Measurements from ENCODE around the gene ZFYVE27.

ZFYVE27 gene

DNA sequence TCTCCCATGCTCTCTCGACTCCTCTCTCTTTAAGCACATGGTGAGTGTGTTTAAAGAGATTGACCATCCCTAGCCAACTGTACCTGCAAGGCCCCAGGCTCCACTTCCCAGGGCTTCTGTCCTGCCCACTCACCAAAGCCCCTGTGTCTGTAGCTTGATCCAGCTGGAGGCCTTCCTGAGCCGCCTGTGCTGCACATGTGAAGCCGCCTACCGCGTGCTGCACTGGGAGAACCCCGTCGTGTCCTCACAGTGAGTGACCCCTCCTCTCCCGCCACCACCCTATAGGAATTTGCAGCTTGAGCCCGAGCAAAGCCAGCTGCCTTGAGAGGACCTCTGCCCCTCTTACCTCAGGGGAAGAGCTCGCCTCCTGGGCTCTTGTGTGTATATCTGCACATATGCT lies 11.2 kb downstream of the ZFYVE27 start:
- DNase-seq: no peak

DNA sequence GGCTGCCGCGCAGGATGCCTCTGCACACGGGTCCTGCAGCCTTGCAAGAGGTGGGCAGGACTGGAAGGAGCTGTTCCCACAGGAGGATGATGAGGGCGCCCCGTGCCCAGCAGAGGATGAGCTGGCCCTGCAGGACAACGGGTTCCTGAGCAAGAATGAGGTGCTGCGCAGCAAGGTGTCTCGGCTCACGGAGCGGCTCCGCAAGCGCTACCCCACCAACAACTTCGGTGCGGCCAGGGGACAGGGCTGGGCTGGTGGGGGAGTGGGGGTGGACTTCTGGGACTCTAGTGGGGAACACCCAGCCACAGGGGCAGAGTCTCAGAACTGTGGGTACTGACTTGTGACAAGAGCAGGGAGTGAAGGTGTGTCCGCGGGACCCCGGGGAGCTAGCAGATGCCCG lies 16.0 kb downstream of the ZFYVE27 start:
- no peak for DNase-seq

DNA sequence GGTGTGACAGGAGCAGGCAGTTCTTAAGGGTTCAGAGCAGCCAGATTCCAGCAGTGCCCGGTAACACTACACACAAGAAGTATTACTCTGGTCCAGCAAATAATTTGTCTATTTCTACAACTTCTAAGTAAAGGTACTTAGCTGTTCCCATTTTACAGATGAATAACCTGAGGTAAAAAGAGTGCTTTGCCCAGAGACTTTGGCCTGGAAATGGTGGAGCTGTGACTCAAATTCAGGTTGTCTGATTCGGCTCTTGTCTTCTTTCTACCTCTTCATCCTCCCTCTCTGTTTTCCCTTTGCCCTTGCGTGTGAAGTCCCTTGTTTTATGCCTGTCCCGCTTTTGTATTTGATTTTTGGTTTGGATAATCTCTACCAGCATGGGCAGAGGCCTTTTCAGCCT lies 17.8 kb downstream of the ZFYVE27 start:
- DNase-seq: no peak

DNA sequence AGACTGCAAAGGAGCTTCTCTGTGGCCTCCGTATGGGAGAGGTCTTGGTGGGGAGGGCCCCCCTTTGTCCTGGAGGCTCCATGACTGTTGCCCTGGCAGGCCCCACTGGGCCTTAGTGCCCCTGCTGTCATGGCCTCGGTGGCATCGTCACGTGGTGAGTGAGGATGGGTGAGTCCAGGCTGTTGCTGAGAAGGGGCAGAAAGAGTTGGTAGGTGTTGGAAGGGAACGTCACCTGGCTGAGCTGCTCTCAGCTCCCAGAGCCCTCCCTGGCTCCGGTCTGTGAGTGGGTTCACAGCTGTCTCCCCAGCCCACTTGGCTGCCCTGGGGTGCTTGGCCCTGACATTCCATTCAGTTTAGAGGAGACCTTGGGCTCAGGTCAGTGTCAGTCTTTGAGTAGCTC lies 18.8 kb downstream of the ZFYVE27 start:
- no peak for DNase-seq

GRCh38 chr10:97757471-97757870 lies 20.5 kb downstream of the ZFYVE27 start:
- no peak for DNase-seq

- peak; percentile 37 to 39 for DNase-seq
Observed at GRCh38 chr10:97759158-97759887, 22.4 kb downstream of the ZFYVE27 start.

DNA sequence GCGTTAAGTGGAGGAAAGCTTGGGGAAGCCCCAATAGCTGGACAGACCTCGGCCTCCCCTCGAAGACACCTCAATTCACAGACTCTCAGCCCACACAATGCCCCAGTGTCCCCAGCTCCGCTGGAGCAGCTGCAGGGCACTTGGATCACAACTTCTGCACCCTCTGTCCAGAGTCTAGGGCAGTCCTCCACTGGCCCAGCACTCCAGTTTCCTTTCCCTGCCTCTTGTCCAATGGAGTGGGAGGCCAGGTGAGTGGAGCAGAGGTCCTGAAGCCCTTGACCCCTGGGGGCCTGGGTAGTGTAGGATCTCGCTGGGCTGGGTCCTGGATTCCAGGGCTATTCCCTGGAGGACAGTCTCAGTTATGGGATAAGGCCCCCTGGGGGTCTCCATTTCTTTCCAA lies 23.0 kb downstream of the ZFYVE27 start:
- DNase-seq: no peak

- no peak for DNase-seq
Observed at GRCh38 chr10:97760461-97761257, 23.7 kb downstream of the ZFYVE27 start.

GRCh38 chr10:97761331-97761865 lies 24.5 kb downstream of the ZFYVE27 start:
- DNase-seq: no peak

DNA sequence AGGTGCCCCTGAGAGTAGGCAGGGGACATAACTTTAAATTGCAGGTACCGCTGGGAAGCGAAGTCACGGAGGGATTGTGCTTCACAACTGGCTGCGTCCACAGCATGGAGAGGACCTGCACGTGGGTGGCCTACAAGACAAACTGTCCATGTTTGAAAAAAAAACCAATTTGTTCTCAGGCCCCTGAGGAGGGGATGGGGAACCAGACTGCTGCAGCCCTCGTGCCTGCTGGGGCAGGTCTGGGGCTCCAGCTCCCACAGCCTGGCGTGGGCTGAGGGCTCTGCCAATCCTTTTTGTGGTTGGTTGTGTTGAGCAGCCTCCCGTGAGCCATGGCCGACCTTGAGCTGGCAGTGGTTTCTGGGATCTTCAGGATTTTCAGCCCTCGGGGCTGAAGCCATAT lies 25.1 kb downstream of the ZFYVE27 start:
- no peak for DNase-seq

GRCh38 chr10:97762816-97763215 lies 25.9 kb downstream of the ZFYVE27 start:
- DNase-seq: no peak

DNA sequence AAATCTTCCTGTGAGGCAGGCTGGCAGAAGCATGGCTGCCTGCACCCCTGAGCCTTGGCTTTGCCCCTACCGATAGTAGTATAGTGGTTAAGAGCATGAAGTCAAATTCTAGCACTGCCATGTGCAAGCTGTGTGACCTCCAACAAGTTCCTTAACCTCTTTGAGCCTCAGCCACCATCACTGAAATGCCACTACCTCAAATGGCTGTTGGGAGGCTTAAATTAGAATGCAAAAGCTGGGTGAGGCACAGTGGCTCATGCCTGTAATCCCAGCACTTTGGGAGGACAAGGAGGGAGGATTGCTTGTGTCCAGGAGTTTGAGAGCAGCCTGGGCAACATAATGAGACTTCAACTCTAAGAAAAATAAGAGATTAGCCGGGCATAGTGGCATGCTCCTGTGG lies 26.5 kb downstream of the ZFYVE27 start:
- no peak for DNase-seq

- no peak for DNase-seq
Observed at GRCh38 chr10:97763947-97764346, 27.0 kb downstream of the ZFYVE27 start.

DNA sequence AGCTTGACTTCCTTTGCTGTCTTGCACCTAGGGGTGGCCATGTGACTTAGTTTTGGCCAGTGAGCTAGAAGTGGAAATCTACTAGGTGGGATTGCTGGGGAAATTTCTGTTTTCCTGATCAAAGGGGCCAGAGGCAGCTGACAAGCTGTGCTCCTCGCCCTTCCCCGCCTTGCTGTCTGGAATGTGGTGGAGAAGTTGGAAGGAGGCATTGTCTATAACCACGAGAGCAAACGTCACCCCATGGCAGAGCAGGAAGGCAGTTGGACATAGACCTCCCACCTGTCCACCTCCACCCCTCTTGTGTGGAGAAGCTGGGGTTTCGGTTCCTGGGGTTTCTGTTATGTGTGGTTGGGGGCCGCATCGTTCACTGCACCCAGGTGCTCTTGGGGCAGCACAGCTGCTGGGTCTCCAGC lies 27.6 kb downstream of the ZFYVE27 start:
- DNase-seq: no peak

DNA sequence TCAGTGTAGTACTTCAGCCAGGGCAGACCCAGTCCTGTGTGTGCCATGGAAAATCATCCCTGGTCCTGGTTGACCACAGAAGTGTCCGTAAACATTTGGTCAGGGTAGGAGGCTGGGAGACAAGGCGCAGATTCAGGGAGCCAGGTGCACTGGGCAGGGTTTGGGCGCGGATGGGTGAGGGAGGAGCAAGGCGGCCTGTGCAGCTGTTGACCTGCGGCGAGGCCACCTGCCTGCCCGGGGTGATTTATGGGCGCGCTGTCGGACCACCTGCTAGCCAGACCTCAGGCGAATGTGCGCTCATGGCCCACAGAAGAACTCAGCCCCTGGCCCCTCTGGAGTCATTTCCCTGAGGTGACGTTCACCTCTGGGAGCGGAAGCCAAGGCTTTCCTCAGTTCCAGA lies 28.3 kb downstream of the ZFYVE27 start:
- DNase-seq: no peak

DNA sequence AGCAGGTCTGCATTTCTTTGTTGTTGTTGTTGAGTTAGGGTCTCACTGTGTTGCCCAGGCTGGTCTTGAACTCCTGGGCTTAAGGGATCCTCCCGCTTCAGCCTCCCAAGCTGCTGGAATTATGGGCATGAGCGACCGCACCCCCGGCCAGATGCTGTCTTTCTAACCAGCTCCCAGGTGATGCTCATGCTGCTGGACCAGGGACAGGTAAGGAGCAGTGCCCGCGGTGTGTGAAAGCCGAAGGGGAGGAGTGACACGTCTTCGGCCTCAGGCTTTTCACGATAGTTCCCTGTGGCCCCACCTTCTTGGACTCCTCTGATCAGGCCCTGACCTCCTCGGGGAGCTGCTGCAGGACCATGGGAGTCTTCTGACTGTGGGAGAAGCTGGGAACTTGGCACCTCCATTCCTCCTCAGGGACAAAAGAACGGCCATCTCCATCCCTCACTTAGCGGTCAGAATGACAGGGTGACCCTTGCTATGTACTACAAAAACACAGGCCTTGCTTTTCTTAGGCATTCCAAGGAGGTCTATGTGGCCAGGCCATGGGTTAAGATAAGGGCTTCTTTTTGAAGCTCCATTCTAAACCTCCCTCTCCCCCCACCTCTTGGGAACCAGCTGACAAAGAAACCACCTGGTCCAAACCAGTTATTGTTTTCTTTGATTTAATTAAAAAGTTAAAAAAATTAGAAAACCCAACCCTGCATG lies 29.3 kb downstream of the ZFYVE27 start:
- no peak for DNase-seq

- DNase-seq: no peak
Observed at GRCh38 chr10:97766996-97767924, 30.3 kb downstream of the ZFYVE27 start.

- DNase-seq: no peak
Observed at GRCh38 chr10:97768322-97769315, 31.7 kb downstream of the ZFYVE27 start.

DNA sequence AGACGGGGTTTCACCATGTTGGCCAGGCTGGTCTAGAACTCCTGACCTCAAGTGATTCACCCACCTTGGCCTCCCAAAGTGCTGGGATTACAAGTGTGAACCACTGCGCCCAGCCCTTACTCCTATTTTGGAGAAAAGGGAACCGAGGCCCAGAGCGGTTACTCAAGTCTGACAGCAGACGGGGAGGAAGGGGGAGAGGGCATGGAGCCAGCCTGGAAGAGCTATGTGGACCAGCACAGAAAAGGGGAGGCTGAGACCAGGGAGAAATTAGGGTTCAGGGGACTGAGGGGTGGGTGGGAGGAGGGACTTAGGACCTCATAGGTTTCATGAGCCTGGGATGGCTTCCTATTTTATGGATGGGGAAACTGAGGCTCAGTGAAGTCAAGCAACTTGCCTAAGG lies 33.3 kb downstream of the ZFYVE27 start:
- DNase-seq: no peak

- DNase-seq: no peak
Observed at GRCh38 chr10:97771055-97771891, 34.3 kb downstream of the ZFYVE27 start.

Data from CD4-positive, alpha-beta T cell treated with Interleukin-4 for 1 hour (primary cell).